NK-92 treated with Interleukin-12 subunit alpha and Interleukin-12 subunit beta, amount 100 ng/mL, for 24 hours (cell line): ENCODE results near the gene EGR4.

ENCODE experiments used
- DNase-seq: peaks from one replicate; lab custom pipeline; 2025; lab: John Stamatoyannopoulos, UW

The EGR4 gene

GRCh38 chr2:73290049-73290839 is 3.1 kb downstream of the EGR4 start:
- DNase-seq, result peak; percentile 17

- no peak for DNase-seq
These were observed 4.0 kb downstream of the EGR4 start for GRCh38 chr2:73289304-73289703.

DNA sequence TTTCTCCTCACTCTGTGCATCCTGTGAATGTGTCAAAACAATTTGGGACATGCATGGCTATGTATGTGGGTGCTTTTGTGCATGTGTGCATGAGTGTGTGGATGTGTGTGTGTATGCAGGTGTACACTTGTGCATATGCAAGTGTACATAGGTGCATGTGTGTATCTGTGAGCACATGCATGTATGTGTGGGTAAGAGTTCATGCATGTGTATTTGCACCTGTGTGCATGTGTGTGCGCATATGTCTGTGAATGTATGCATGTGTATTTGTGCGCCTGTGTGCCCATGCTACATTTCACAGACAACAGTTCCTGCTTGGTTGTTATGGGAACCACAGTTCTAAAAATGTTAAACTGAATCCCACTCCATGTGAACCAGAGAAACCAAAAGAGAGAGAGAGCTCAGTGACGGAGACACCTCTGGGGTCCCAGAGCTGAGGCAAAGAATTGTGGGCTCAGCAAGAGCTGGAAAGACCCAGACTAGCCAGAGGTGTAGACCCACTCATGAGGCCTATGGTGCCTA is 7.2 kb downstream of the EGR4 start:
- no peak for DNase-seq

DNA sequence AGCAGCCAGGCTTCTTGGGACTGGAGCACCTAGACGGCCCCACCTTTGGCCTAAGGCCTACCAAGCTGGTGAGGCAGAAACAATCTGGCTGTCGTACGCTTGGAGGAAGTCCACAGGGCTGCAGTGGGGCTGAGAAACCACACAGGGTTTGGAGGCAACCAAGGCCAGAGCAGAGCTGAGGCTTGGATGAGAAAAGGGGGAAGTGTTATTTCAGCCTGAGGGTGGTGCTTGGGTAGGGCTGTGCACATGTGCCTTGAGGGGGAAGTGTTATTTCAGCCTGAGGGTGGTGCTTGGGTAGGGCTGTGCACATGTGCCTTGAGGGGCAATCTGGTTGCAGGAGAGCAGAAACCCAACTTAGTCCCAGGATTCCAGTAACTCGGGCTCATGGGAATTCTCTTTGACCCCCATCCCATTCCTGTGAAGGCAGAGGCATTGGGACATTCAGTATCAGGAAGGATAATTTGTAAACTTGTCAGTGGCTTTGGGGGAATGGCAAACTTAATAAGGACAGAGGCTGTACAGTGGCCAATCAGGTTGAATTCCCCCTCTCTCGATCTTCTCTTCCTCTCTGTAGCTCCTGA is 8.1 kb downstream of the EGR4 start:
- DNase-seq, result peak; percentile 61

GRCh38 chr2:73284296-73285158 is 8.8 kb downstream of the EGR4 start, which contains the start of gene FBXO41:
FBXO41 (minus strand) TSS chr2:73284478; CDS start chr2:73269630, 14,848 bp downstream.
- peak; percentile 92 for DNase-seq

DNA sequence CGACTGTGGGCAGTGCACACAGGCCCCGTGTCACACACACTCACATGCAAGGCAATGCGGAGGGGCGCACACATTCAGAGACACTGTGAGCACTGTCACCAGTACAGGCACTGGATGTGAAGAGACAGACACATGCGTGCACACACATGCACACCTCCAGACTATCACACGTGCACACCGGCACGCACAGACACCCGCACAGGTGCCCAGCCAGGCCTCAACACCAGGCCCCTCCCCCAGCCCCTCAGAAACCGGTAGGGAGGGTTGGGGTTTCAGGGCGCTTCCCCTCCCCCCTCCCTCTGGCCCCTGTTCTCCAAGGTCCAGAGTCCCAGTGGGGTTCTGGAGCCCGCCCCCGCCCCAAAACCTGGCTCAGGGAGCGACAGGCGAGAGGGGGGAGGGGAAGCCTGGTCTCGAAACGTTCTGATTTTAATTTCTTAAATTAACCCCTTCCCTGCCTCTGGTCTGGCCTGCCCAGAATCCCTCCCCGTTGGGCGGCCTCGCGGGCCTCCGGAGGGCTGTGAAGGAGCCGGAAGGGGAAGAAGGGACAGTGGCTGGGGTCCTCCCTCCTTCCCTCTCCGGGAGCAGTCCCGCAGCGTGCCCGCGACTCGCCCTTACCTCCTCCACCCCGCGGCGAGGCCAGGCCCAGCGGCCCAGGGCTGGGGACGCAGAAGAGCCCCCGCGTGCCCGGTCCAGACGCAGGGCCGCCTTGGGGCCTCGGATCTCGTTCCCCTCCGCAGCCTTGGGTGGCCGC is 9.6 kb downstream of the EGR4 start:
- DNase-seq, result peak; percentile 33

DNA sequence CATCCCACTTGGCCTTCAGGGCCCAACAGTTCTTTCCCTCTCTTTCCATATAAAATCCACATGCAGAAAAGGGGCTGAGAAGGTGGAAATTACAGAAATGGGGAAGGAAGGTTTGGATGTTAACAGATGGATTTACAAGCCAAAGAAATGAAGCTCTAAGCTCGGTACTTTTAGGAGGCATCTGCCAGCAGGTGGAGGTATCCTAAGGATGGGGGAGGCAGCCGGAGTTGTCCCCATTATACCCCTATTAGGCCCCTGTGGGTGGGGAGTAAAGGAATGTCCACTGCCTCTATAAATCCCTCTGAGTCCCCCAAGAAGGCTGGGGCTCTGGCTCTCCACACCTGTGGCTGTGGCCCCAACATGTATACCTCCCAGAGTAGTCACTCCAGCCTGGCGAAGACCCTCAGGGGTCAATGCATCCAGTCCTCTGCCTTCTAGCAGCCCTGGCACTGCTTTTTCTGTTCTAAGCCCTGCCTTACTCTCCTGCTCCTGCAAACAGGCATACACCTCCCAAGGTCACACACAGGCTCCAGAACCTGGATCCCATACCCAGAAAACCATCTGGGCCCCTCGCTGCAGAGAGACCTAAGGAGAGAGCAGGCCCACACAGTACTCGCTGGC is 10.3 kb downstream of the EGR4 start:
- no peak for DNase-seq

- no peak for DNase-seq
These were observed 12.1 kb downstream of the EGR4 start for GRCh38 chr2:73281244-73281643.

- no peak for DNase-seq
These were observed 13.5 kb downstream of the EGR4 start for GRCh38 chr2:73279852-73280251.

DNA sequence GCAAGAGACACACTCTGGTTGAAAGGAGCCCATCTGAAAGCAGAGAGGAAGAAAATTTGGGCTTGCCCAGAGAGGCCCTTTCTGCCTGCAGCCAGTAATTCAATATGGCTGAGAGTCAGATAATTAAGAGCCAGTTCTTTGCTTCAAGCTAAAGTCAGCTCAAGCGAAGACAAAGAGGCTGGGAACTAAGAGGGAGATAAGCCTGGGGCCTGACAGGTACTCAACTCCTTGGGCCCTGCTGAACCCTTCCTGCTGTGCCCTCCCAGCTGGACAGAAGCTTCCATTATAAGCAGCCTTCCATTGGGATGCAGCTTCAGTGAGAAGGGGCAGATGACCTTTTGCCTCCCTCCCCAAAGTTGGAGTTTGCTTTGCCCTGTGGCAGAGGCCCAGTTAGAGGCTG is 21.1 kb downstream of the EGR4 start:
- no peak for DNase-seq

GRCh38 chr2:73269686-73270465 is 23.5 kb downstream of the EGR4 start:
- no peak for DNase-seq

DNA sequence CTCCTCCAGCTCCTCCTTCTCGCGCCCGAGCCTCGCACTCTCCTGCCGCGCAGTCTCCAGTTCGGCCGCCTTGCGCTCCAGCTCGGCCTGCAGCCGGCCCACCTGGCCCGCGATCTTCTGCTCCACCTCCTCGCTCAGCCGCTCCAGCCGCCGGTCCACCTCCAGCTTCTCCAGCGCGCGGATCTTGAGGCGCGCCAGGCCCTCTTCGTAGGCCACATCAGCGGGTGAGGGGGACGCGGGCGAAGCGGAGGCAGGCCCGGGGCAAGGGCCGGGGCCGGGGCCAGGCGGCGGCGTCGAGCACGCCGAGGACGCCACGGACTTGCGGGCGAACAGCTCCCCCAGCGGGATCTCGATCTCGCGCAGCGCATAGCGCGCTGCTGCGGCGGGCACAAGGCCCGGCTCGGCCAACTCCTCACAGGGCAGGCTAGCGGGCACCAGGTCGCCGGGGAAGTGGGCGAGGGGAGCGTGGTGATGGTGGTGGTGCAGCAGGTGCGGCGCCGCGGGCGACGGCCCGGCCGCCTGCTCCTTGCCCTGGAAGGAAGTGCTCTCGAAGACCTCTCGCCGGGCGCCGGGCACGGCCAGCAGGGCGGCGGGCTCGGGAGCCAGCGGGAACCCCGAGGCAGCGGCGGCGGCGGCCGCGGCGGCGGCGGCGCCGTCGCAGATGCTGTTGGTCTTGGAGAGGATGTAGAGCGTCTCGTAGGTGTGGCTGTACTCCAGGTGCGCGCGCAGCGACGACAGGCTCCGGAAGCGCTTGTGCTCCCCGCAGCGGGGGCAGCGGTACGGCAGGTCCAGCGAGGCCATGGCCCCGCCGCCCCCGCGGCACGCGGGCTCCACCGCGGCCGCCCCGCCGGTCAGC is 24.3 kb downstream of the EGR4 start:
- DNase-seq, result no peak

DNA sequence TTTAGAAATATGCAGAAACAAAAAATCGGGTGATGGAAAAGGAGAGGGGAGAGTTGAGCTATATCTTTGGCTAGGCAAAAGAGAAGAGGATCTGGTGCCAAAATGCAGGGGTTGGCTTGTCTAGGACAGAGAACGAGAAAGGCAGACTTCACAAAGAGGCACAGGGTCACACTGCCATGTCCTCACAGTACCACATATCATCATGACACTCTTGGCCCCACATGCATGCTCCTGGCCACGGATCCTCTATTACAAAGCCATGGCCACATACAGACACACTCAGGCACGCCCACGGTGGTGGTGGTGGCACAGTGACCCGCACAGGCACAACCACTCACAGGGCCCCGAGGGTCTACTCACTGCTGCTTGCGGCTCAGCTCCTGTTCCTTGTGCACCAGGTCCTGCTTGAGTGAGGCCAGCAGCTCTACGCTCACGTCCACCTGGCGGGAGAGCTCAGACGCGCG is 24.9 kb downstream of the EGR4 start:
- no peak for DNase-seq

GRCh38 chr2:73267008-73267407 is 26.3 kb downstream of the EGR4 start:
- DNase-seq, result no peak

GRCh38 chr2:73266061-73266901 is 27.1 kb downstream of the EGR4 start:
- DNase-seq, result no peak

- DNase-seq, result no peak
These were observed 27.9 kb downstream of the EGR4 start for GRCh38 chr2:73265298-73266060.

DNA sequence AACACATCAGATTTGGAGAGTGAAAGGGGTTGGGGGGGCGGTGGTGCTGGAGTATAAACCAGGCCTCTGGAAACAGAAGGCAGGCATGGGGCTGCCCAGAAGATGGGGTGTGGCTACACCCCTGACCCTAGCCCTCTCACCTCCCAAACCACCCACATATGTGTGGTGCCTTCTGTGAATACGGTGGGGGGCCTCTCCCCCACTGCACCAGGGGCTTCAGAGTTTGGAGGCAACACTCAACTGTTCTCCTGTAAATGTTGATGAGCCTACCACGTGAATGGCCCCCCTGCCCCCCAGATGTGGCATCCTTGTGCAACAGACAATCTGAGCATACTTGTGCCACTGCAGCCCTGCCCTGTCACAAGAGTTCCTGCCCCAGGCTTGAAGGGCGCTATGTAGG is 28.6 kb downstream of the EGR4 start:
- no peak for DNase-seq

GRCh38 chr2:73264332-73264606 is 29.1 kb downstream of the EGR4 start:
- no peak for DNase-seq
